SH-SY5Y (cell line): ENCODE data around the gene BRWD1.

Experiments
- GATA2 ChIP-seq: IDR thresholded peaks from 2 replicates; pipeline ENCODE4 v1.6.1; 2011; ENCODE audit warnings: mild to moderate bottlenecking, low read depth, low read length
- GATA3 ChIP-seq: IDR thresholded peaks from 2 replicates; pipeline ENCODE4 v1.6.1; 2011; ENCODE audit warnings: low read depth, mild to moderate bottlenecking, low read length, moderate library complexity

The BRWD1 gene

DNA sequence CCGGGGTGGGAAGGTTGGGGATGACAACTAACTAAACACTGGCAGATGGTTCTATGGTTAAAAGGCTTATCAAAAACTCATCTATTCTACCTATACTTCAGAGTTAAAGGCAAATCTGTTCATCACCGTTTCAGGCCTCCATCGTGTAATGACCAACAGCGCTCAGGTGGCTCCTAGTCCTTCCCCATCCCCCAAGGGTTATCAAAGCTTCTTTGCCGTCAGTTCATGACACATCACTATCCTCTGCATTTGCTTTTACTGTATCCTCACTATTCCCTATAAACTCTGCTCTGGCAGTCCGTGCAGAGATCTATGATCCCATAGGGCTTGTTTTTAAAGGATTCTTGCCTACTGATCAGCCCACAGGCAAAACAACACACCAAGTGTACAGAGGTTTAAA, 27.3 kb upstream of the BRWD1 start:
- TF ChIP-seq GATA3 (no peak), GATA2 (no peak)

GRCh38 chr21:39339231-39339630, 25.8 kb upstream of the BRWD1 start:
- TF ChIP-seq GATA3 (no peak), GATA2 (no peak)

DNA sequence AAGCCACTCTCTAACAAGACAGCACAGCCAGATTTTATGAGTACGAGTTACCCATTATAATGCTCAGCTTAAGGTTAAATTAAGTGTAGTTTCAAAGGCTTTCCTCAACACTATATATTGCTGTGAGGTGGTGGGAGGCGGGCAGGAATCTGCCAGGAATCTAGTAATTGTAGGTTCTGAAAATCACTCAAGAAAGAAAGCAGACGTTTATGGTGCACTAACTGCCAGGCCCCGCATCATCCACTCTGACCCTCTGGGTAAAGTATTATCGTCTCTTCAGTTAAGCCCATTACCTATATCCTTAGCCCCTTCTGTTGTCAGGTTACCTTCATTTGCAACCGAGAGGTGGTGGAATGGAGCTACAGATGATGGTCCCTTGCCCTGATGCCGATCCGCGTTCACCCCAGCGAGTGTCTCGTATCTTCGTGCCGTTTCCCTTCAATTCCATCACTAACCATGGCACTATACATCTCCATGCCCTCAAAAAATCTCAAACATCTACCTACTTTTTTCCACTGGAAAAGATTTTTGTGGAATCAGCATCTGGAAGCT, 23.1 kb upstream of the BRWD1 start:
- TF ChIP-seq GATA2 (no peak), GATA3 (no peak)

DNA sequence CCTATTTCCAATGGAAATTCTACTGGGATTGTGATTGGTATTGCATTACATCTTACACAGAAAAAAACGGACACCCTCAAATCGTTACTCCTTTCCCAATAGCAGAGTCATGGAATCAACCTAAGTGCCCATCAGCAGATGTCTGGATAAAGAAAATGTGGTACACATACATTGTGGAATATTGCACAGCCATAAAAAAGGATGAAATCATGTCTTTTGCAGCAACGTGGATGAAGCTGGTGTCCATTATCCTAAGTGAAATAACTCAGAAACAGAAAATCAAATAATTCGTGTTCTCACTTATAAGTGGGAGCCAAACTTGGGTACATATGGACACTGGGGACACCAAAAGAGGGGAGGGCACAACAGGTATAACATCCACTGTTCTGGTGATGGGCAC, 21.2 kb upstream of the BRWD1 start:
- no peak for TF ChIP-seq GATA3
- TF ChIP-seq GATA2, result no peak

DNA sequence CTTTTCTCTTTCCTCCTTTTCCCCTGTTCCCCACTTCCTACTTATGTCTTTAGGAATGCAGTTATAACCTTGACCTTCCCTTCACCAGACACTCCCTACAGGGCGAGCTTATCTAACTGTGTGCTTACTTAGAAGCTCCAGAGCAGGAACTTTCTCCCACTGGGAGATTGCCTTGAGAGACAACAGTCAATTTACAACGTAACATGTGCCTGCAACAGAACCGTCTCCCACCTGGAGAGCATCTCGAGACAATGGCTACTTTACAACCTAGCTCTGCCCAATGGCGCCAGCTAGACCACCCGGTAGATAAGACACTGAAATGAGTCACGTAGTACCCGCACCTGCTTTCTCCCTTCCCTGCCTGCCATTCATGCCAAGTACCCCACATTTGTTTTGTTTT, 18.7 kb upstream of the BRWD1 start:
- TF ChIP-seq GATA2 (no peak), GATA3 (no peak)

DNA sequence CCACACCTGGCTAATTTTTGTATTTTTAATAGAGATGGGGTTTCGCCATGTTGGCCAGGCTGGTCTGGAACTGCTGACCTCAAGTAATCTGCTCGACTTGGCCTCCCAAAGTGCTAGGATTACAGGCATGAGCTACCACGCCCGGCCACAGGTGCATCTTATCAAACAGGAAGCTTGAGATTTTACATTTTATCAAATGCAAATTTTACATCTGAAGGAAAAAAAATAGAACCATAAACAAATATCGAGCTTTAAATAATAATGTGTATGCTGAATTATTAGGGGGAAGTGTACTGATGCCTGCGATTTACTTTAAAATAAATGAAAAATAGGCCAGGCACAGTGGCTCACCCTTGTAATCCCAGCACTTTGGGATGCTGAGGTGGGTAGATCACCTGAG, 16.6 kb upstream of the BRWD1 start:
- TF ChIP-seq GATA3 (no peak), GATA2 (no peak)

DNA sequence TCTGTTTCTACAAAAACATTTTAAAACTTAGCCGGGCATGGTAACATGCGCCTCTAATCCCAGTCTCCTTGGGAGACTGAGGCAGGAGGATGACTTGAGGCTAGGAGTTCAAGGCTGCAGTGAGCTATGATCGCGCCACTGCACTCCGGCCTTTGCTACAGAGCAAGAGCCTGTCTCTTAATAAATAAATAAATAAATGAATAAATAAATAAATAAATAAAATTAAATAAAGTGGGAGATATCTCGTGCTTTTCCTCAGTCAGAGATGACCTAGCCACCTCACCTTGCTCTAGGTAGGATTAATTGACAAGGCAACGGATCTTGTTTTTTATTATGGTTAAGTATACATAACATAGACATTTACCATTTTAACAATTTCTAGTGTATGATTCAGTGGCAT, 14.3 kb upstream of the BRWD1 start:
- TF ChIP-seq GATA2 (no peak), GATA3 (no peak)

DNA sequence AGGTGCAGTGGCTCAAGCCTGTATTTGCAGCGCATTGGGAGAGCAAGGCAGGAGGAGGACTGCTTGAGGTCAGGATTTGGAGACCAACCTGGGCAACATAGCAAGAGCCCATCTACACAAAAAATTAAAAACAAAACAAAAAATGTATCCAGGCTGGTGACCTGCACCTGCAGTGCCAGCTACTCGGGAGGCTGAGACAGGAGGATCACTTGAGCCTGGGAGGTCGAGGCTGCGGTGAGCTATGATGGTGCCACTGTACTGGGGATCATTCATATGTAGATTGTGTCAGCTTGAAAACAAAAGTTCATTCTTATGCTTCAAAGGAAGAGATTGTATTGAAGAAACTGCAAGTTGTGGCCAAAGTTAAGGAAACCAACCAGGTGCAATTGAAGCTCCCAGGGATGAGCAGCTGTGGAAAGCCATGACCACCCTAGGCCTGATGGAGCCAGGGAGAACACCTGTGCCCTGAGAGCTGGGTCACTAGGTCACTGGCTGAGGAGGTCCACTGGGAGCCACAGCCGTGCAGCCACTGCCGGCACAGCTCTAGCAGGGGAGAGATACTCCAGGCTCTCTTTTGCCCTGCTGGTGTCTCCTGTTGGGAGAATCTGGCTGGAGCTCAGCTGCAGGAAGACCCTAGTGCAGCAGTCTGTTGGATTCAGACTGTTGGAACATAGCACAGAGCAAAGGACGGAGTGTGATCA, 13.3 kb upstream of the BRWD1 start:
- TF ChIP-seq GATA2 (no peak), GATA3 (no peak)

- TF ChIP-seq GATA3, result no peak
- no peak for TF ChIP-seq GATA2
These were observed 12.0 kb upstream of the BRWD1 start for GRCh38 chr21:39325458-39325857.

DNA sequence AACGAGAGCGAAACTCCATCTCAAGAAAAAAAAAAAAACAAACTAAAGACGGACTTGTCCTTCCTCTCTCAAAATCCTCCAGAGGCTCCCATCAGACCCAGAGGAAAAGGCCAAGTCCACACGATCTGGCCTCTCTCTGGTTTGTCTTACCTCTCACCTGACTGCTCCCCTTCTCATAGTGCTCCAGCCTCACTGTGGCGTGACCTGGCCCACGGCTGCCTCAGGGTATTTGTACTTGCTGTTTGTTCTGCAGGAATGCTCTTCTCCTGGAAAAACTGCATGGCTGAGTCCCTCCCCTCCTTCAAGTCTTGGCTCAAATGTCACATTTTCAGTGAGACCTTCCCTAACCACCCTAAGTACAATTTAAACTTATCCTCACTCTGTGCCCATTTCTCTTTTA, 8.0 kb upstream of the BRWD1 start:
- TF ChIP-seq GATA3 (no peak), GATA2 (no peak)

DNA sequence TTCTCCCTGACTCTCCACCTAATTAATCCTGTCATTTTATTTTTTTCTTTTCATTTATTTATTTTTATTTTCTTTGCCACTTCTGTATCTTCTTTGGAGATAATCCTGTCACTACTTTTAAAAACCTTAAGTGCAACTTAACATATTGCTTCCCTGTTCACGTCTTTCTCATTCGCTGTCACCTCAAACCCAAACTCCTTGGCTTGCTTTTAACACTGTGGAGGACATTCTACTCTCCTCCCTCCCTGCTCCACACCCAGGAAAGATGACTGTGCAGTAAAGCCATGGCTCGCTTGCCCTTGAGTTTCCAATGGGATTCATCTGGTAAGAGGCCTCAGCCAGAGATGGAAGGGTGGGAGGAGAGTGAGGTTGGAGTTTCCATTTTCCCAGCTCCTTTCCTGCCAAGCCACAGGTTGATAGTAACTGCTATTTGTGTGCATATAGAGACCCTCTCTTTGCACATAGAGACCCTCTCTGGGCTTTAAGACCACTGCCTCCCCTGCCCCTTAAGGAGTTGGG, 6.4 kb upstream of the BRWD1 start:
- TF ChIP-seq GATA3 (no peak), GATA2 (no peak)

DNA sequence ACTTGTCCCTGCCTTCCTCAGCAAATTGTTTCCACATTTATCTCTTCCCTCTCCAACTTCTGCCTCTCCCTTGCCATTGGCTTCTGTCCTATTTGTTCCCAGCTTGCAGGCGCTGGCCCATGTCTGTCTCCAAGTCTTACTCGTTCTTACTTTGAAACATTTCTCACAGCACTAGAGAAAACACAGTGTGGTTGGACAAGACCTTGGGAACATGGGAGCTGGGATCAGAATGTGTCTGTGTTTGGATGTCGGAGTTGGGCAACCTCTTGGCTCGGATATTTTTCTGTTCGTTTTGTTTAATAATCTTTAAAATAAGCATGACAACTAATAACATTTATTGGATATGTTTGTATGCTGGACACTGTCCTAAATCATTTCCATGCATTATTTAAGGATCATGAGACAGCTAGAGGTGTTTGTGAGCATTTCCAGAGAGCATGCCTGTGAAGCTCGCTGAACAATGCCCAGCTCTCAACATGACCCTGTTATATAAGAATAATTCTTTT, 5.9 kb upstream of the BRWD1 start:
- TF ChIP-seq GATA2, result no peak
- TF ChIP-seq GATA3, result no peak

DNA sequence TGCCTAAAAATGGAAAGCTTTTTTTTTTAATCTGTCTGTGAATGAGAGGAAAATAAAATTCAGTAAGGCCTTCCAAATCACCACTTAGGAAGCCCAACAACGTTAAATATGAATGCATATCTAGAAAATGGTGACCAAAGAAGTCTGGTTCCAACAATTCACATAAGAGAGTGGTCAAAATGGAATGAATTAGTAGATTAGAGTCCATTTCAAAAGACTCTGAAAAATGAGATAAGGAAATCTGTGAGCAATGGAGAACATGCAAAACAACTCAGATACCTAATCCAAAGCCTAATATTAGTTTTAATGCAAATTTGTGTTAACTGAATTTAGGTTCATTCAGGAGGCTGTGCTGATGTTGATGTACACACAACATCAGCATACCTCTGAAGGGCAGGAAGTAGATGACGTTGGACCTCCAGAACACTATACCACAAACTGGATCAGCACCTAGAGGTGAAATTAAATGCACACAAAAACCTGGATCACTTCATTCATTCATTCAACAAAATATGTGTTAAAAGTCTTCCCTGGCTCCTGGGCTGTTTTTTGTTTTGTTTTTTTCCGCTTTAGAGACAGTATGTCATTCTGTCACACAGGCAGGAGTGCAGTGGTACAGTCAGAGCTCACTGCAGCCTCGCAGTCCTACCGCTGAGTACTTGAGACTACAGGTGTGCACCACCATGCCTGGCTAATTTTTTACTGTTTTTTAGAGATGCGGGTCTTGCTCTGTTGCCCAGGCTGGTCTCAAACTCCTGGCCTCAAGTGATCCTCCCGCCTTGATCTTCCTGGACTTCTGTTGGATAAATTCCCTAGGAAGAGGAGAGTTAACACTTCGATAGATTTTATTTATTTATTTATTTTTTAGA, 4.9 kb upstream of the BRWD1 start:
- TF ChIP-seq GATA3 (no peak), GATA2 (no peak)
